NCI-H2171 treated with DMSO at 0.1 percent for 48 hours (cell line): Measurements from ENCODE around the gene GRAMD1A.

Experiments
- DNase-seq: peaks from one replicate; lab custom pipeline; 2025; lab: John Stamatoyannopoulos, UW

GRAMD1A gene

DNA sequence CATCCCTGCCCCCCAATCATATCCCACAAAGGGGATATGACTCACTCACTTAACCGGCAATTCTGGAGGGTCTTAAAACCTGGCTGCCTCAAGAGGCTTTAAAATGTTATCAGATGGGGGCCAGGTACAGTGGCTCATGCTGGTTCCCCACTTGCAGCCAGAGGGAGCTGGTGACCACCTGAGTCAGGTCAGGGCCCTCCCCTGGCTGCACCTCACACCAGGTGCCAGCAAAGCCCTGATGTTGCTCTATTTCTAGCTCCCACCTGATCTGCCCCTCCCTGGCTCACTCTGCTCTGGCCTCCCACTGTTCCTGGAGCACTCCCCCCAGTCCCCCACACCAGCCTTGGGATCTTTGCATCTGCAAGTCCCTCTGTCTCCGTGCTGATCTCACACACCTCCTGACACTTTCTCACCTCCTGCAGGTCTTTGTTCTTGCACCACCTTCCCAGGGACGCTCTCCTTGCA, 55.6 kb downstream of the GRAMD1A start:
- peak; percentile 98 for DNase-seq

- peak; percentile 98 for DNase-seq
These were observed 56.5 kb downstream of the GRAMD1A start for GRCh38 chr19:35056513-35057063.

GRCh38 chr19:35058370-35058769, 58.2 kb downstream of the GRAMD1A start:
- DNase-seq: no peak

GRCh38 chr19:35059006-35059798, 59.1 kb downstream of the GRAMD1A start:
- peak; percentile 50 for DNase-seq

- no peak for DNase-seq
These were observed 59.6 kb downstream of the GRAMD1A start for GRCh38 chr19:35059799-35060091.

- DNase-seq: no peak
These were observed 60.2 kb downstream of the GRAMD1A start for GRCh38 chr19:35060160-35060855.

DNA sequence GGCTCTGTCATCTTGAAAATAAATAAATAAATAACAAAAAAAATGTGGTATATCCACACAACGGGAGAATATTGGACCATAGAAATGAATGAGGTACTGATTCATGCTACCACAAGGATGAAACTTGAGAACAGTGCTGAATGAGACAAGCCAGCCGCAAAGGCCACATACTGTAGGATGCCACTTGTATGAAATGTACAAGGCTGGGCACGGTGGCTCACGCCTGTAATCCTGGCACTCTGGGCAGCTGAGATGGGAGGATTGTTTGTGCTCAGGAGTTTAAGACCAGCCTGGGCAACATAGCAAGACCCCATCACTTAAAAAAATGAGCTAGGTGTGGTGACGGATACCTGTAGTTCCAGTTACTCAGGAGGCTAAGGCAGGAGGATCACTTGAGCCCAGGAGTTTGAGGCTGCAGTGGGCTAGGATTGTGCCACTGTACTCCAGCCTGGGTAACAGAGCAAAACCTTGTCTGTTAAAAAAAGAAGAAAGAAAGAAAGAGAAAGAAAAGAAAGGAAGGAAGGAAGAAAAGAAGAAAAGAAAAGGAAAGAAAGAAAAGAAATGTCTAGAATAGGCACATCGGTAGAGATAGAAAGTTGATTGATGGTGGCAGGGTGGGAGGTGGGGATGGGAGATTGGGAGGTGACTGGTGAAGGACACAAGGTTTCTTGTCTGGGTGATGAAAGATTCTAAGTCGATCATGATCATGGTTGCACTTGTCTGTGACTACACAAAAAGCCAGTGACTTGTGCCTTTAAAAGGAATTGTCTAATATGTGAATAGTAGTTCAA, 61.7 kb downstream of the GRAMD1A start:
- DNase-seq: no peak

- no peak for DNase-seq
These were observed 62.8 kb downstream of the GRAMD1A start for GRCh38 chr19:35062942-35063341.

DNA sequence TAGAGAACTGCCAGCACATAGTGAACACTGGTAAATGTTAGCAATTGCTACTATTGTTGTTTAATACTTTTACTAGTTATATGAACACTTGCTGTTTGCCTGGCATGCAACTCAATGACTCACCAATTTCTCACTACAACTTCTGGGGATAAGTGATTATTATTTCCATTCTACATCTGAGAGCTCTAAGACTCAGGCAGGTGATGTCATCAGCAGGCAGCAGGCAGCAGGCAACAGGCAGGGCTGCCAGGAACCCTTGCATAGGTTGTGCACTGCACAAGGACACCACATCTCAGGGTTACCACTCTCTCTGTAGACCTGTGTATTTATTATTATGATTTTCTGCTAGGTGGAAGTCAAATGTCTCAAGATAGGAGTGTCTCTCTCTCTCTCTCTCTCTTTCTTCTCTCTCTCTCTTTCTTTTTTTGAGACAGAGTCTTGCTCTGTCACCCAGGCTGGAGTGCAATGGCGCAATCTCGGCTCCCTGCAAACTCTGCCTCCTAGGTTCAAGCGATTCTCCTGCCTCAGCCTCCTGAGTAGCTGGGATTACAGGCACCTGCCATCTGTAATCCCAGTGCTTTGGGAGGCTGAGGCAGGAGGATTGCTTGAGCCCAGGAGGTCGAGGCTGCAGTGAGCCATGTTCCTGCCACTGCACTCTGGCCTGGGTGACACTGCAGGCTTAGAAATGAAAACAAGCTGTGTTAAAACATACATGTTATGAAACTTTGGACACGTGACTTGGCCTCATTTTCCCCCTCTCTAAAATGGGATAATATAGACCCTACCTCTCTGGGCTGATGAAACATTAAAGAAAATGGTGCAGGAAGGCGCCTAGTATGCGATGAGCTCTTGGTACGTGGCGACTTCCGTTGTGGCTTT, 64.1 kb downstream of the GRAMD1A start:
- no peak for DNase-seq

DNA sequence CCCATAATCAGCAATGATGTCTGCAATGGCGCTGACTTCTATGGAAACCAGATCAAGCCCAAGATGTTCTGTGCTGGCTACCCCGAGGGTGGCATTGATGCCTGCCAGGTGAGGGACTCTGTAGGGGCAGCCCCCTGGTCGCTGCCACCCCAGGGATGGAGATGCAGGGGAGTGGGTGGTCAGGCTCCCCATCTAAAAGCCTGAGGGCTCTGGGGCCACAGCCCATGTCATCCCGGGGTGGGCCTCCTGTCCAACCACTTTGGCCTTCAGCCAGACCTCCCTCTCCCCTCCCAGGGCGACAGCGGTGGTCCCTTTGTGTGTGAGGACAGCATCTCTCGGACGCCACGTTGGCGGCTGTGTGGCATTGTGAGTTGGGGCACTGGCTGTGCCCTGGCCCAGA, 65.5 kb downstream of the GRAMD1A start:
- DNase-seq: no peak

DNA sequence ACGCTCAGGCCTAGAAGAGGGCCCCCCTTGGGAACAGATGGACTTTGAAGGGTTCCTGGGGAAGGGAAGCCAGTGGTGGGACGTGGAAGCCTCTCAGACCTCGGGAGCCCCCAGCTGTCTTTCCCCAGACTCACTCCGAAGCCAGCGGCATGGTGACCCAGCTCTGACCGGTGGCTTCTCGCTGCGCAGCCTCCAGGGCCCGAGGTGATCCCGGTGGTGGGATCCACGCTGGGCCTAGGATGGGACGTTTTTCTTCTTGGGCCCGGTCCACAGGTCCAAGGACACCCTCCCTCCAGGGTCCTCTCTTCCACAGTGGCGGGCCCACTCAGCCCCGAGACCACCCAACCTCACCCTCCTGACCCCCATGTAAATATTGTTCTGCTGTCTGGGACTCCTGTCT, 66.0 kb downstream of the GRAMD1A start:
- DNase-seq: no peak

GRCh38 chr19:35066691-35067563, 66.8 kb downstream of the GRAMD1A start:
- DNase-seq: peak; percentile 91

DNA sequence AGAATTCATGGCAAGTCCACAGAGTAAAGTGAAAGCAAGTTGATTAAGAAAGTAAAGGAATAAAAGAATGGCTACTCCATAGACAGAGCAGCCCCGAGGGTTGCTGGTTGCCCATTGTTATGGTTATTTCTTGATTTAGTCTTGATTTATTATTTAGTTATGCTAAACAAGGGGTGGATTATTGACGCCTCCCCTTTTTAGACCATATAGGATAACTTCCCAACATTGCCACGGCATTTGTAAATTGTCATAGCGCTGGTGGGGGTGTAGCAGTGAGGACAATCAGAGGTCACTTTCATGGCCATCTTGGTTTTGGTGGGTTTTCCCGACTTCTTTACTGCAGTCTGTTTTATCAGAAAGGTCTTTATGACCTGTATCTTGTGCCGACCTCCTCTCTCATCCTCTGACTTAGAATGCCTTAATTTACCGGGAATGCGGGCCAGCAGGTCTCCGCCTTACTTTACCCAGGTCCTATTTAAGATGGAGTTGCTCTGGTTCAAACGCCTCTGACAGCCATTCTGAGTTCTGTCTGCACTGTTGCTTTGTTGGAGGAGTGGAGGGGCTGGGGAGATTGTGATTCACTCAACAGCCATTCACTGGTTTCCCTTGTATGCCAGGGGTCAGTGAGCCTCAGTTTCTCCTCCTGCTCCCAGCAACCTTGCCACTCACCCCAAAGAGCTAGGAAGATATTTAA, 69.0 kb downstream of the GRAMD1A start:
- DNase-seq: no peak

GRCh38 chr19:35069696-35070095, 69.6 kb downstream of the GRAMD1A start:
- no peak for DNase-seq

GRCh38 chr19:35070471-35070870, 70.3 kb downstream of the GRAMD1A start:
- DNase-seq: no peak

DNA sequence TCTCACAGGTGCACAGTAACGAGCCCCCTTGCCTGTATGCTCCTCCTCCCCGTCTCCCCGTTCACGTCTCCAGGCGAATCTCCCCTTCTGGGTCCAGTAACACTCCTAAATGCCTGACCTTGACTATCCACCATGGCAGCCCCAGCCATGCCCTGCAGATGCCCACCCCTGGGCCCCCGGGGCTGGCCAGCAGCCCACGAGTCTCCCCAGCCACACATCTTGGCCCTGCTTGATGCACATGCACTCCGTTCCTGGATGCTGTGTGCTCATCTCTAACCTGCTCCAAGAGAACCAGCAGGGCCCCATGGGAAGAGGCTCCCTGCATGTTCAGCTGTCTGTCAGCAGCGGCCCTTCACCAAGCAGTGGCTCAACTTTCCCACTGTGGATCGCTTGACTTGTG, 73.4 kb downstream of the GRAMD1A start:
- peak; percentile 22 for DNase-seq

- no peak for DNase-seq
These were observed 73.8 kb downstream of the GRAMD1A start for GRCh38 chr19:35073941-35074340.

DNA sequence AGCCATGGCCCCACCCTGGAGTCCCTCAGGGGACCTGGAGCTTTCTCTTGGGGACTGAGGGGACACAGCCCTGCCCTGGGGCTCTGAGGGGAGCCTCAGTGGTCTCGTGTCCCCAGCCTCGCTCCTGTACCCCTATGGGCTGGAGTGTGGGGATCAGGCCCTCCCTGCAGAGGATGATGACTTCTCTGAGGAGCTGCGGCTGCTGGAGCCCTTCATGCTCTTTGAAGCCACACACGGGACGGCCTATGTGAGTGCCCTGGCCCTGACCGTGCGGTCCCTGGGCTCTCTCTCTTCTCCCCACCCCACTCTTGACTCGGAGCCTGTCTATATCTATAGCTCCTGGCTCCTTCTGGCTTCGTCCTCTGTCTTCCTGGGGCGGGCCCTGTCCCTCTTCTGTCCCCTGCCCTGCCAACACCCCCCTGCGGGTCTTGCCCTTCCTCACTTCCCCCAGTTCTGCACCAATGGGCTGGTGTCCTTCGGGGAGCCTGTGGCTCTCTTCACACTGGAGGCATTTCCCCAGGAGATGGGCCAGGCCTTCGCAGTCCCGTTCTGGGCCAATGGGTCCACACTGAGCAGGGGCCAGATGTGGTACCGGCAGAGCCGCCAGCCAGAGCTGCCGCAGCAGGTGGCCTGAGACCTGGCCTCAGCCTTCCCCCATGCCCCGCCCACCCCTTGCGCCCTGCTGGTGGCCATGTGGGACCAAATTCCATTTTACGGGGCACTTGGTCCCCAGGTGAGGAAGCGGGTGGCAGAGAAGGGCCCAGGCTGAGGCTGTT, 74.5 kb downstream of the GRAMD1A start:
- no peak for DNase-seq
